Adrenal gland (tissue), 5 donors: Measurements from ENCODE around the gene XKR7.

Source experiments
- CTCF ChIP-seq, 6 experiments: fragments of 450-650 bp in 4 of 6; fragments of 200-600 bp in 2 of 6; sonication (generic) in 1 of 6; IDR thresholded peaks; 1 replicate in 5 of 6; 2 replicates in 1 of 6; pipeline versions ENCODE4 v1.5.1 to v1.8.0; 2016 to 2021; ENCODE audit warnings: antibody characterized with exemption in 6 of 6, mild to moderate bottlenecking in 2 of 6, moderate library complexity in 1 of 6
- POLR2A ChIP-seq, 2 donors: fragments of 450-650 bp; IDR thresholded peaks; one replicate each; pipeline ENCODE4 v1.6.1; 2017; ENCODE audit warnings: antibody characterized with exemption in 2 of 2, mild to moderate bottlenecking in 2 of 2, moderate library complexity in 1 of 2
- donor health status: DM: no; HTN: no; CAD: no.

- TF ChIP-seq CTCF (IDR thresholded peaks at IDR 0.05) (no peak), POLR2A (IDR thresholded peaks at IDR 0.05) (no peak)
Observed at GRCh38 chr20:31951203-31951529, 16.8 kb upstream of the XKR7 start.
